NCI-H69 (cell line): Measurements from ENCODE around the gene DAG1.

Source experiments
- DNase-seq: peaks from one replicate; lab custom pipeline; 2025; lab: John Stamatoyannopoulos, UW

DAG1 gene

GRCh38 chr3:49518441-49518840 lies 48.4 kb downstream of the DAG1 start:
- no peak for DNase-seq

DNA sequence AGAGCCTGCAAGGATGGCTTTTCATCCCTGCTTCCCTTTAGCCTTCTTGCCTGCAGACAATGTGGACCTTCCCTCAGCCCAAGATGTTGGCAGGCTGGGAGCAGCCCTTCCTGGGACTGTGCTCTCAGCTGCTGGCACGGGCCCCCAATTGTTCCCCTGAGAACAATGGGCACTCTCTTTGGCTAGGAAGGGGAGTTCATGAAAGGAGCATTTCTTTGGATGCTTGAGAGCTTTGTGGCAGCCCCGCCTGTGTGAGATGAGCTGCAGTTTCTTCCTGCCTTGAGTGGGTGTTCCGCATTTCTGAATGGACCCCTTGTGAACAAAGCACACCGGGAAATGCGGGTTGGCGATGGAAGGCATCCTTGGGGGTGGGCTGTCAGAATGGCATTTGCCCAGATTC lies 49.2 kb downstream of the DAG1 start:
- no peak for DNase-seq

GRCh38 chr3:49519916-49520385 lies 49.9 kb downstream of the DAG1 start:
- DNase-seq = no peak

GRCh38 chr3:49523756-49524747 lies 54.0 kb downstream of the DAG1 start:
- DNase-seq = no peak

GRCh38 chr3:49529567-49529966 lies 59.5 kb downstream of the DAG1 start:
- no peak for DNase-seq

DNA sequence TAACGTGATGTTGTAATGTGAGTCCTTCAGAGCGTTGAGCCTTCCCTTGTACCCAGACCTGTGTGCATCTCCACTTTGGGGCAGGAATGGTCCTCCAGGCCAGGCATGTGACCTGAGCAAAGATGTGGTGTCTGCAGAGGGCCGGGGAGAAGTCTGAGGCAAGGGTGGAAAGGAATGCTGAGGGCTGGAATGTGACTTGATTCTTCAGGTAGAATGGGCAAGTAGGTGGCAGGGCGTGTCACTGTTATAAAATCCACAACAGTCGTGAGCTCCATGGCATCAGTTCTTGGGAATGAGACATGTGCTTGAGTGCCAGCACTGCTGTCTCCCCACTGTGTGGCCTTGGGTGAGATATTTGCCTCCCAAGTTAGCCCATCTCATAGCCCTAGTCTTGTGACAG lies 60.2 kb downstream of the DAG1 start:
- no peak for DNase-seq

GRCh38 chr3:49530701-49531100 lies 60.6 kb downstream of the DAG1 start:
- no peak for DNase-seq

- DNase-seq = no peak
These were observed 61.2 kb downstream of the DAG1 start for GRCh38 chr3:49531218-49531617.

DNA sequence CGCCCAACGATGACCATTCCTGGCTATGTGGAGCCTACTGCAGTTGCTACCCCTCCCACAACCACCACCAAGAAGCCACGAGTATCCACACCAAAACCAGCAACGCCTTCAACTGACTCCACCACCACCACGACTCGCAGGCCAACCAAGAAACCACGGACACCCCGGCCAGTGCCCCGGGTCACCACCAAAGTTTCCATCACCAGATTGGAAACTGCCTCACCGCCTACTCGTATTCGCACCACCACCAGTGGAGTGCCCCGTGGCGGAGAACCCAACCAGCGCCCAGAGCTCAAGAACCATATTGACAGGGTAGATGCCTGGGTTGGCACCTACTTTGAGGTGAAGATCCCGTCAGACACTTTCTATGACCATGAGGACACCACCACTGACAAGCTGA lies 61.6 kb downstream of the DAG1 start:
- DNase-seq = no peak

DNA sequence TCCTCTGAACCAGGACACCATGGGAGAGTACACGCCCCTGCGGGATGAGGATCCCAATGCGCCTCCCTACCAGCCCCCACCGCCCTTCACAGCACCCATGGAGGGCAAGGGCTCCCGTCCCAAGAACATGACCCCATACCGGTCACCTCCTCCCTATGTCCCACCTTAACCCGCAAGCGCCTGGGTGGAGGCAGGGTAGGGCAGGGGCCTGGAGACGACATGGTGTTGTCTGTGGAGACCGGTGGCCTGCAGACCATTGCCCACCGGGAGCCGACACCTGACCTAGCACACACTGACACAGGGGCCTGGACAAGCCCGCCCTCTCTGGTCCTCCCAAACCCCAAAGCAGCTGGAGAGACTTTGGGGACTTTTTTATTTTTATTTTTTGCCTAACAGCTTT lies 63.0 kb downstream of the DAG1 start:
- DNase-seq = no peak

DNA sequence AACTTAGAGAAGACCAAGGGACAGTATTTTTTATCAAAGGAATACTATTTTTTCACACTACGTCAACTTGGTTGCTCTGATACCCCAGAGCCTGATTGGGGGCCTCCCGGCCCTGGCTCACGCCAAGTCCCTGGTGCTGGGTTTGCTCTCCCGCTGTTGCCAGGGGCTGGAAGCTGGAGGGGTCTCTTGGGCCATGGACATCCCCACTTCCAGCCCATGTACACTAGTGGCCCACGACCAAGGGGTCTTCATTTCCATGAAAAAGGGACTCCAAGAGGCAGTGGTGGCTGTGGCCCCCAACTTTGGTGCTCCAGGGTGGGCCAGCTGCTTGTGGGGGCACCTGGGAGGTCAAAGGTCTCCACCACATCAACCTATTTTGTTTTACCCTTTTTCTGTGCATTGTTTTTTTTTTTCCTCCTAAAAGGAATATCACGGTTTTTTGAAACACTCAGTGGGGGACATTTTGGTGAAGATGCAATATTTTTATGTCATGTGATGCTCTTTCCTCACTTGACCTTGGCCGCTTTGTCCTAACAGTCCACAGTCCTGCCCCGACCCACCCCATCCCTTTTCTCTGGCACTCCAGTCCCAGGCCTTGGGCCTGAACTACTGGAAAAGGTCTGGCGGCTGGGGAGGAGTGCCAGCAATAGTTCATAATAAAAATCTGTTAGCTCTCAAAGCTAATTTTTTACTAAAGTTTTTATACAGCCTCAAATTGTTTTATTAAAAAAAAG lies 63.9 kb downstream of the DAG1 start:
- DNase-seq = no peak

DNA sequence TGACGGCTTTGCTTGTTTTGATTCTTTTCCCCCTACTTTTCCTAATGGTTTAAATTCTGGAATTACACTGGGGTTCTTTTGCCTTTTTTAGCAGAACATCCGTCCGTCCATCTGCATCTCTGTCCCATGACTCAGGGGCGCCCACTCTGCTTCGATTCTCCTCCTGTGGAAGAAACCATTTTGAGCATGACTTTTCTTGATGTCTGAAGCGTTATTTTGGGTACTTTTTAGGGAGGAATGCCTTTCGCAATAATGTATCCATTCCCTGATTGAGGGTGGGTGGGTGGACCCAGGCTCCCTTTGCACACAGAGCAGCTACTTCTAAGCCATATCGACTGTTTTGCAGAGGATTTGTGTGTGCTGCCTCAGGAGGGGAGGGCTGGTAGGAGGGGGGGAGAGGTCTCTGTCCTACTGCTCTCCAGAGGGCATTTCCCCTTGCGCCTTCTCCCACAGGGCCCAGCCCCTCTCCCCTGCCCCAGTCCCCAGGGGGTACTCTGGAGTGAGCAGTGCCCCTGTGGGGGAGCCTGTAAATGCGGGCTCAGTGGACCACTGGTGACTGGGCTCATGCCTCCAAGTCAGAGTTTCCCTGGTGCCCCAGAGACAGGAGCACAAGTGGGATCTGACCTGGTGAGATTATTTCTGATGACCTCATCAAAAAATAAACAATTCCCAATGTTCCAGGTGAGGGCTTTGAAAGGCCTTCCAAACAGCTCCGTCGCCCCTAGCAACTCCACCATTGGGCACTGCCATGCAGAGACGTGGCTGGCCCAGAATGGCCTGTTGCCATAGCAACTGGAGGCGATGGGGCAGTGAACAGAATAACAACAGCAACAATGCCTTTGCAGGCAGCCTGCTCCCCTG lies 64.7 kb downstream of the DAG1 start:
- DNase-seq = peak; percentile 86

DNA sequence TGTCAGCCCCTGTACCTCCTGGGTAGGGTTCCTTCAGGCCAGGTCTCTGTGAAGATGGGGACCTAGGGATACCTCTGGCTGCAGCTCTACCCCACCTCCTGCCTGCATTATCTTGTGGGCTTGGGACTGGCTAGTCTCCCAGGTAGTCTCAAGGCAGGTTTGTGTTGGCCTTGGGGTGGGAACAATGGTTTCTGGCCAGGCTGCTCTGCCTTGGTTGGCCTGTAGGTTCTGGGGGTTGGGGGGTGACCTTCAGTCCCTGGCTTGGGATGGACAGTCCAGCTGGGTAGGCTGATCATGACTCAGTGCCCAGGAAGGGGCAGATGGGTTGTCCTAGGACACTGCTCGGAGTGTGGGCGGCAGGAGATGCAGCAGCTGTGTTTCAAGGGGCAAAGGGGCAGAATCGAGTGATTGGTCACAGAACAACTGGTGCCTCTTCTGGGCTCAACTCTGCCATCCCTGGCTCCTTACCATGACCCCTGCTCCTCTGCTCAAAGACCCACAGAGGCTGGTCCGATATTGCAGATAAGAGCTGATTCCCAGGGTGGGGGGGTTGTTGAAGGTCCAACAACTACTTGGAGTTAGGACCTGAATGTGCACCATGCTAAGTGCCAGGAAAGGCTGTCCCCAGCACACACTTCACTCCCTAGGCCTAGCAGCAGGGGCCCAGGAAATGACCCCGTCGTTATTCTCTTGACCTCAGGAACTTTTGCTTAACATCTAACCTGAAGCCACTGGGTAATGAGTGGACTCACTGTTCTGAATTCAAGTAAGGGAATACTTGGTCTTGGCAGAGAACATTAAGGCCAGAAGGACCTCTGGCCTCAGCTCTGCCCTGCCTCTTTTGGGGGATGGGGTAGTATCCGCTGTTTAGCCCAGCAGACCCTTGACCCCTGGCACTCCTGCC lies 66.2 kb downstream of the DAG1 start:
- no peak for DNase-seq

DNA sequence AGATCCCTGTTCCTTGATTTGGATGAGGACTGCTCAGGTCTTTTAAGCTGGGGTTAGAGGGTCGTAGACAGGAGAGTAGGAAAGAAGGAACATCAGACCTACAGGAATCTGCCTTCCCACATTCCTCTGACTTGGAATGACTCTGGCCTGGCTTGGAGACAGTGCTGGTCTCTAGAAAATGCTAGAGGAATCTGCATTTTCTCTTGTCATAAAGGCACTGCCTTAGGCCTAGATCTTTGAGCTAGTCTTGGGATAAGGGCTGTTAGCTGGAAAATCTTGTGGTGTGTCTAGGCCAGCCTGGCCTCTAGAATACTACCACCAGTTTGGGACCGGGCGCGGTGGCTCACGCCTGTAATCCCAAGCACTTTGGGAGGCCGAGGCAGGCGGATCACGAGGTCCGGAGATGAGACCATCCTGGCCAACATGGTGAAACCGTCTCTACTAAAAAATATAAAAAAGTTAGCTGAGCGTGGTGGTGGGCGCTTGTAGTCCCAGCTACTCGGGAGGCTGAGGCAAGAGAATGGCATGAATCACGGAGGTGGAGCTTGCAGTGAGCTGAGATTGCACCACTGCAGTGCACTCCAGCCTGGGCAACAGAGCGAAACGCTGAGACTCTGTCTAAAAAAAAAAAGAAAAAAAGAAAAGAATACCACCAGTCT lies 66.9 kb downstream of the DAG1 start:
- no peak for DNase-seq

DNA sequence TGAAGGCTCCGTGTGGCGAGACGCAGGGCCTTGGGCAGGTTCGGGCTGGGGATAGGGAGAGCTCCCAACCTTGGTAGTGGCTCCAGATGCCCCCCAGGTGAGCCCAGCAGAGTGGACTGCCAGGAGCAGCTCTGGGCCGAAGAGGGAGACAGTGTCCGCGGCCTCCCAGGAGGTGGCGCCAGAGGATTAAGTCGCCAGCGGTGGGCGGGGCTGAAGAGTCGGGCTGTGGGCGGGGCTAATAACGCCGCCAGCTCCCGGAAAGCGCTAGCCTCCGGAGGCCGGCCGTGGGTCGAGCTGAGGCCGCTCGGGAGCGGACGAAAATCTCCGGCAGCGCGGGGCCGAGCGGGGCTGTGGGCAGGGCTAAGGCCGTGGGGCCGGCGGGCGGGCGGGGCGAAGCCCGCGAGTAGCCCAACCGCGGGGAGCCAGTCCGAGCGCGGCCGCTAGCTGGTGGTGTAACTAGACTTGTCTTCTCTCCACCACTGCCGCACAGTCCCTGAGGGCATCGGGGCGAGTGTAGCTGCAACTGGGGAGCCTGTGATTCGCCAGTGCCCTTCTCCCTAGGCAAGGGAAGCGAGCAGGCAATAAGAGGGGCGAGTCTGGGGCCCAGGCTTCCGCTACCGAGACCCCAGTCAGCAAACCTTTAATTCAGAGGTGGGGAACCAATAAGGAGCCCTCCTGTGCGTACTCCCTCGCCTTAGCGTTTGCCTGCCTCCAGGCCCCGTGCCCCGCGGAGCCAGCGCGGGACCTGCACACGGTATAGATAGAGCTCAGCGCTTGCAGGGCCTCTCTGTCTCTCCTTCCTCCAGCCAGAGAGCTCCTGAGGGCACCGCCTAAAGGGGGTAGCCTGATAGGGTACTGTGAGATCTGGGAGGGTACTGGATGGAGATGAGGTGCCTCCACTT lies 69.8 kb downstream of the DAG1 start:
- DNase-seq = peak; percentile 93

- DNase-seq = no peak
These were observed 82.0 kb downstream of the DAG1 start for GRCh38 chr3:49552087-49552486.

DNA sequence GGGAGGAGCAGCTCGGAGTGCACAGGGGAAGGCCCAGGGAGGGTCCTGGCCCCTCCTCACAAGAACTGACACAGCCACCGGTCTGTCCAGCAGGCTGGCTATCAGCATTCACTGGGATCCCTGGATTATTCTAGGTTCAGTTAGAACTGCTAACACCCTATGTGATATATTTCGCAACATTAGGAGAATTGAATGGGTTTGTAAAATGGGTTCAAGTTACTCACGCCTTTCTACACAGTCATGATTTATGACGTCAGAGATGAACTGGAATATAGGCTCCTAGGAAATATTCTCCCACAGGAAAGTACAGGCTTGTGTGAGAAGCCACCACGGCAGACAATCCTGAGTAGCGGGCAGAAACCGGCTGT lies 83.2 kb downstream of the DAG1 start:
- peak; percentile 37 for DNase-seq

- peak; percentile 91 for DNase-seq
These were observed 83.9 kb downstream of the DAG1 start, which contains the start of gene BSN for GRCh38 chr3:49553692-49554632. Gene BSN (plus strand): TSS chr3:49554477. CDS start chr3:49554603, 126 bp downstream.
